ENCODE data around the gene DDX24. TPM values are rescaled to one million over a fixed set of nuclear protein-coding genes. Genes with fewer than 3 reads are reported as not detected.

Gene DDX24
- total and polyA plus RNA-seq, 4 donors = 142 to 263 (median 251) TPM

GRCh38 chr14:94009767-94010166, 71.2 kb downstream of the DDX24 start:
- Histone ChIP-seq H3K27me3 (ENCODE audit: control insufficient read depth, insufficient read depth, low read length) (no peaks in the 10 kb centered on the region), H3K9me3 (ENCODE audit: control insufficient read depth, insufficient read depth, low read length) (no peaks in the 10 kb centered on the region), H3K4me3 (ENCODE audit: low read depth, low read length) (no peak overlapping the region), H3K36me3 (ENCODE audit: control insufficient read depth, insufficient read depth, low read length) (no peaks in the 10 kb centered on the region), H3K4me1 (ENCODE audit: control insufficient read depth, insufficient read depth, low read length) (peaks cover 14% of the 10 kb centered on the region), H3K27ac (ENCODE audit: low read depth, low read length) (no peak overlapping the region)
- peak in 2 of 6 donors; percentile 43 to 67 for DNase-seq (ENCODE audit: low read depth in 4 of 6, low spot score in 6 of 6)
- 8% methylated on average over 3 of the region's 4 CpGs for WGBS (ENCODE audit: insufficient coverage)

GRCh38 chr14:94008234-94008633, 72.8 kb downstream of the DDX24 start:
- Histone ChIP-seq H3K4me1 (ENCODE audit: control insufficient read depth, insufficient read depth, low read length) (peaks cover 14% of the 10 kb centered on the region), H3K9me3 (ENCODE audit: control insufficient read depth, insufficient read depth, low read length) (no peaks in the 10 kb centered on the region), H3K27ac (ENCODE audit: low read depth, low read length) (no peak overlapping the region), H3K4me3 (ENCODE audit: low read depth, low read length) (no peak overlapping the region), H3K36me3 (ENCODE audit: control insufficient read depth, insufficient read depth, low read length) (no peaks in the 10 kb centered on the region), H3K27me3 (ENCODE audit: control insufficient read depth, insufficient read depth, low read length) (no peaks in the 10 kb centered on the region)
- no peak for DNase-seq (ENCODE audit: low read depth in 4 of 6, low spot score in 6 of 6)
- 44% methylated on average over 1 of the region's 3 CpGs for WGBS (ENCODE audit: insufficient coverage)

- Histone ChIP-seq H3K27me3 (ENCODE audit: control insufficient read depth, insufficient read depth, low read length) (peaks cover 4% of the 10 kb centered on the region), H3K36me3 (ENCODE audit: control insufficient read depth, insufficient read depth, low read length) (peaks cover 2% of the 10 kb centered on the region), H3K27ac (ENCODE audit: low read depth, low read length) (no peak overlapping the region), H3K9me3 (ENCODE audit: control insufficient read depth, insufficient read depth, low read length) (no peaks in the 10 kb centered on the region), H3K4me1 (ENCODE audit: control insufficient read depth, insufficient read depth, low read length) (peaks cover 21% of the 10 kb centered on the region), H3K4me3 (ENCODE audit: low read depth, low read length) (no peak overlapping the region)
- peak in 1 of 6 donors; percentile 49 for DNase-seq (ENCODE audit: low read depth in 4 of 6, low spot score in 6 of 6)
- WGBS (ENCODE audit: insufficient coverage) = 49% methylated on average over 8 of the region's 14 CpGs
Observed at GRCh38 chr14:94005324-94006073, 75.5 kb downstream of the DDX24 start.

- H3K4me3 ChIP-seq (ENCODE audit: low read depth, low read length) = no peak overlapping the region
- H3K36me3 ChIP-seq (ENCODE audit: control insufficient read depth, insufficient read depth, low read length) = peaks cover 3% of the 10 kb centered on the region
- no peak for DNase-seq (ENCODE audit: low read depth in 4 of 6, low spot score in 6 of 6)
- H3K27ac ChIP-seq (ENCODE audit: low read depth, low read length) = no peak overlapping the region
- 90% methylated on average over 8 of the region's 8 CpGs for WGBS (ENCODE audit: insufficient coverage)
- peaks cover 14% of the 10 kb centered on the region for H3K4me1 ChIP-seq (ENCODE audit: control insufficient read depth, insufficient read depth, low read length)
- no peaks in the 10 kb centered on the region for H3K9me3 ChIP-seq (ENCODE audit: control insufficient read depth, insufficient read depth, low read length)
- H3K27me3 ChIP-seq (ENCODE audit: control insufficient read depth, insufficient read depth, low read length) = peaks cover 4% of the 10 kb centered on the region
Observed at GRCh38 chr14:94004015-94004414, 77.0 kb downstream of the DDX24 start.

GRCh38 chr14:94003397-94003796, 77.6 kb downstream of the DDX24 start:
- Histone ChIP-seq H3K9me3 (ENCODE audit: control insufficient read depth, insufficient read depth, low read length) (no peaks in the 10 kb centered on the region), H3K4me1 (ENCODE audit: control insufficient read depth, insufficient read depth, low read length) (peaks cover 14% of the 10 kb centered on the region), H3K36me3 (ENCODE audit: control insufficient read depth, insufficient read depth, low read length) (peaks cover 5% of the 10 kb centered on the region), H3K27me3 (ENCODE audit: control insufficient read depth, insufficient read depth, low read length) (peaks cover 4% of the 10 kb centered on the region), H3K27ac (ENCODE audit: low read depth, low read length) (no peak overlapping the region), H3K4me3 (ENCODE audit: low read depth, low read length) (no peak overlapping the region)
- WGBS (ENCODE audit: insufficient coverage) = 100% methylated on average over 4 of the region's 4 CpGs
- no peak for DNase-seq (ENCODE audit: low read depth in 4 of 6, low spot score in 6 of 6)

- WGBS (ENCODE audit: insufficient coverage) = 53% methylated on average over 17 of the region's 26 CpGs
- peak in 4 of 6 donors; percentile 13 to 91 (median 59) for DNase-seq (ENCODE audit: low read depth in 4 of 6, low spot score in 6 of 6)
- Histone ChIP-seq H3K9me3 (ENCODE audit: control insufficient read depth, insufficient read depth, low read length) (no peaks in the 10 kb centered on the region), H3K27me3 (ENCODE audit: control insufficient read depth, insufficient read depth, low read length) (peaks cover 4% of the 10 kb centered on the region), H3K36me3 (ENCODE audit: control insufficient read depth, insufficient read depth, low read length) (peaks cover 5% of the 10 kb centered on the region), H3K27ac (ENCODE audit: low read depth, low read length) (no peak overlapping the region), H3K4me1 (ENCODE audit: control insufficient read depth, insufficient read depth, low read length) (peaks cover 14% of the 10 kb centered on the region), H3K4me3 (ENCODE audit: low read depth, low read length) (no peak overlapping the region)
Observed at GRCh38 chr14:94001501-94002396, 79.3 kb downstream of the DDX24 start.

- H3K4me3 ChIP-seq (ENCODE audit: low read depth, low read length) = no peak overlapping the region
- whole genome bisulfite sequencing (ENCODE audit: insufficient coverage) = 76% methylated on average over 13 of the region's 13 CpGs
- DNase-seq (ENCODE audit: low read depth in 4 of 6, low spot score in 6 of 6) = no peak
Observed at GRCh38 chr14:94001016-94001415, 80.0 kb downstream of the DDX24 start.

GRCh38 chr14:94000267-94000666, 80.7 kb downstream of the DDX24 start:
- Histone ChIP-seq H3K27me3 (ENCODE audit: control insufficient read depth, insufficient read depth, low read length) (peaks cover 4% of the 10 kb centered on the region), H3K27ac (ENCODE audit: low read depth, low read length) (no peak overlapping the region), H3K9me3 (ENCODE audit: control insufficient read depth, insufficient read depth, low read length) (no peaks in the 10 kb centered on the region), H3K4me3 (ENCODE audit: low read depth, low read length) (no peak overlapping the region), H3K4me1 (ENCODE audit: control insufficient read depth, insufficient read depth, low read length) (peaks cover 18% of the 10 kb centered on the region), H3K36me3 (ENCODE audit: control insufficient read depth, insufficient read depth, low read length) (peaks cover 5% of the 10 kb centered on the region)
- DNase-seq (ENCODE audit: low read depth in 4 of 6, low spot score in 6 of 6) = no peak
- WGBS (ENCODE audit: insufficient coverage) = 94% methylated on average over 6 of the region's 6 CpGs

More at GRCh38 chr14:94001016-94001415, 80.0 kb downstream of the DDX24 start:
- Histone ChIP-seq H3K27ac (ENCODE audit: low read depth, low read length) (no peak overlapping the region), H3K9me3 (ENCODE audit: control insufficient read depth, insufficient read depth, low read length) (no peaks in the 10 kb centered on the region), H3K36me3 (ENCODE audit: control insufficient read depth, insufficient read depth, low read length) (peaks cover 5% of the 10 kb centered on the region), H3K4me1 (ENCODE audit: control insufficient read depth, insufficient read depth, low read length) (peaks cover 14% of the 10 kb centered on the region), H3K27me3 (ENCODE audit: control insufficient read depth, insufficient read depth, low read length) (peaks cover 4% of the 10 kb centered on the region)

- Histone ChIP-seq H3K27ac (ENCODE audit: low read depth, low read length) (no peak overlapping the region), H3K27me3 (ENCODE audit: control insufficient read depth, insufficient read depth, low read length) (peaks cover 4% of the 10 kb centered on the region), H3K4me1 (ENCODE audit: control insufficient read depth, insufficient read depth, low read length) (peaks cover 19% of the 10 kb centered on the region), H3K36me3 (ENCODE audit: control insufficient read depth, insufficient read depth, low read length) (peaks cover 5% of the 10 kb centered on the region), H3K9me3 (ENCODE audit: control insufficient read depth, insufficient read depth, low read length) (no peaks in the 10 kb centered on the region), H3K4me3 (ENCODE audit: low read depth, low read length) (no peak overlapping the region)
- DNase-seq (ENCODE audit: low read depth in 4 of 6, low spot score in 6 of 6) = no peak
- 76% methylated on average over 4 of the region's 8 CpGs for WGBS (ENCODE audit: insufficient coverage)
Observed at GRCh38 chr14:93999573-93999972, 81.4 kb downstream of the DDX24 start.

All from spinal cord (tissue), 10 donors.